Upper lobe of left lung (tissue), 4 donors: ENCODE results near the gene BEND7.

Source experiments
- EP300 ChIP-seq, 4 donors: sonication (generic); formaldehyde crosslinking; IDR thresholded peaks; one replicate each; pipeline ENCODE4 v1.5.1; 2017; ENCODE audit warnings: antibody characterized with exemption in 4 of 4, control low read depth in 2 of 4
- POLR2A ChIP-seq, 4 donors: fragments of 450-650 bp; IDR thresholded peaks; one replicate each; pipeline ENCODE4 v1.5.1; 2016 to 2017; ENCODE audit warnings: antibody characterized with exemption in 4 of 4, mild to moderate bottlenecking in 2 of 4
- POLR2AphosphoS5 ChIP-seq, 2 donors: sonication (generic); formaldehyde crosslinking; IDR thresholded peaks; one replicate each; pipeline ENCODE4 v1.5.1; 2017; ENCODE audit warnings: antibody characterized with exemption in 2 of 2
- TF ChIP-seq, protein P1 (sequence below), 6 experiments: fragments of 450-650 bp in 4 of 6; fragments of 200-600 bp in 2 of 6; sonication (generic) in 2 of 6; IDR thresholded peaks; one replicate each; pipeline ENCODE4 v1.5.1; 2016 to 2019; ENCODE audit warnings: antibody characterized with exemption in 6 of 6

- no peak for TF ChIP-seq POLR2A (IDR thresholded peaks at IDR 0.05)
- no peak for TF ChIP-seq EP300 (IDR thresholded peaks at IDR 0.05)
- TF ChIP-seq, protein P1, sequence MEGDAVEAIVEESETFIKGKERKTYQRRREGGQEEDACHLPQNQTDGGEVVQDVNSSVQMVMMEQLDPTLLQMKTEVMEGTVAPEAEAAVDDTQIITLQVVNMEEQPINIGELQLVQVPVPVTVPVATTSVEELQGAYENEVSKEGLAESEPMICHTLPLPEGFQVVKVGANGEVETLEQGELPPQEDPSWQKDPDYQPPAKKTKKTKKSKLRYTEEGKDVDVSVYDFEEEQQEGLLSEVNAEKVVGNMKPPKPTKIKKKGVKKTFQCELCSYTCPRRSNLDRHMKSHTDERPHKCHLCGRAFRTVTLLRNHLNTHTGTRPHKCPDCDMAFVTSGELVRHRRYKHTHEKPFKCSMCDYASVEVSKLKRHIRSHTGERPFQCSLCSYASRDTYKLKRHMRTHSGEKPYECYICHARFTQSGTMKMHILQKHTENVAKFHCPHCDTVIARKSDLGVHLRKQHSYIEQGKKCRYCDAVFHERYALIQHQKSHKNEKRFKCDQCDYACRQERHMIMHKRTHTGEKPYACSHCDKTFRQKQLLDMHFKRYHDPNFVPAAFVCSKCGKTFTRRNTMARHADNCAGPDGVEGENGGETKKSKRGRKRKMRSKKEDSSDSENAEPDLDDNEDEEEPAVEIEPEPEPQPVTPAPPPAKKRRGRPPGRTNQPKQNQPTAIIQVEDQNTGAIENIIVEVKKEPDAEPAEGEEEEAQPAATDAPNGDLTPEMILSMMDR (IDR thresholded peaks at IDR 0.05) = no peak
- no peak for TF ChIP-seq POLR2AphosphoS5 (IDR thresholded peaks at IDR 0.05)
Observed at GRCh38 chr10:13520194-13520593, 8.6 kb downstream of the BEND7 start.
